Femur (tissue), 1 donor: ENCODE results near the gene CAPZB.

Experiments
- DNase-seq: peaks from one replicate; pipeline ENCODE4 v3.0.0-alpha.2; 2017

CAPZB gene

GRCh38 chr1:19381261-19381660 is 104.1 kb downstream of the CAPZB start:
- no peak for DNase-seq

DNA sequence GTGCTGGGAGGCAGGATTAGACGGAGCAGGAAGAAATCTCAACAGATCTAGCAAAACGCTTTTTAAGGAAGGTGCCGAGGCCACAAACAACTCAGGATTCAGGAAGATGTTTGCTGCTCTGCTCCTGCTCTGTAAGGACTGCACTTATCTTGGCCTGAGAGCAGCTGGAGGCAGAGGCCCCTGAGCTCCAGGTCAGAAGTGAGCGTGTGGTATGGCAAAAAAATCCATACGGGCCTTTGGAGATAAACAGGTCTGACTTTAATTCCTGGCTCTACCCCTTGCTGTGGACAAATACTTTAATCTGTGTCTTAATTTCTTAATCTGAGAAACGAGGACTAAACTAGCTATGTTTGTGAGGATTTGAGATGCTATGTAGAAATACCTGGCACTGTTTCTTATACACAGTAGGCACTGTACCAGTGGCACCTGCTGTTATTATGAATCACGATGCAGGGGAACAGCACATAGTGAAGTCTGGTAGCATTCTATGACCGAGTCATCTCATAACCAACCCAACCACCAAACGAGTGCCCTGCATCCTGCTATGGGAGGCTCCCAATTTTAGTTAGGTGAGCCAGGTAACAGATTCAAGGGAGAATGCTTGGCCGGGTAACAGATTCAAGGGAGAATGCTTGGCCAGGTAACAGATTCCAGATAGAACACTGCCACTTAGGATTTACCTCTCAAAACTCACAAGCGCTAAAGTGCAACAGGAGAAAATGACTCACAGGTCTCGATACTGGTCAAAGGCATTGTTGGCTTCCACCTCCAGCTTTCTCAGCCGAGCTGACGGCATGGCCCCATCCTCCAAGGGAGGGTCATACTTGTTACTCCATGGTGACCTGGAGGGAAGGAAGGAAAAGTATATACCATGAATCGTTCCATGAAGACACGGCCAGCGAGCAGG is 107.3 kb downstream of the CAPZB start:
- DNase-seq: no peak

- DNase-seq: no peak
Observed at GRCh38 chr1:19376428-19377372, 108.6 kb downstream of the CAPZB start.

DNA sequence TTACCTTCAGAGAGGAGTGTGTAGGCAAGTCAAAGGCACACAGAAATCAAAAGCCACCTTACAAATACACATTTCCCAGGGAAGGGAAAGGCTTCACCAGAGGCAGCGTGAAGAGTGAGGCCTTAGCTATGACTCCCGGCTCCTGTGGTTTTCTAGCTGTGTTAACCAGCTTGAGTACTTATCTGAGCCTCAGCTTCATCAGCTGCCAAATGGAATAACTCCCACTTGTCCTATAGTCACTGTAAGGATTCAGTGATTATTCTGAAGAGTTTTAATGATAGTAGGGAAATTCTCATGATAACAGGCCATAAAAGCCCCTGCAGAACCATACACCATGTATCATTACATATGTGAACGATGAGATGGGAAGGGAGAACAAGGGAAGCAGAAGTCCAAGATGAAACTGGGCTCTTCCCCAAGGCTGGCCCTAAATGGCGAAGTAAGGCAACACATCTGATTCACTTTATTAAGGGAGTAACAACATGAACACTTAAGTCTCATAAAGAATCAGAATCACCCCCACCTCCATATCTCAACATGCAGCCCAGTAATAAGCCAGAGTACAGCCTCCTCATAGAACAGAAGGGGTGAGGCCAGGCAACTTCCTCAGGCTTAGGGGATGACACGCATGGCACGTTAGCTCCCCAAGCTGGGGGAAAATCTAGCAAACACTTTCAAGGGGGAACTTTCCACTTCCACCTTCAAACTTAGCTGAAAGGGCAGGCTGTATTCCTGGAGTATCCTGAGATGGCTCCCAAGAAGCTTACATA is 109.5 kb downstream of the CAPZB start:
- DNase-seq: no peak

DNA sequence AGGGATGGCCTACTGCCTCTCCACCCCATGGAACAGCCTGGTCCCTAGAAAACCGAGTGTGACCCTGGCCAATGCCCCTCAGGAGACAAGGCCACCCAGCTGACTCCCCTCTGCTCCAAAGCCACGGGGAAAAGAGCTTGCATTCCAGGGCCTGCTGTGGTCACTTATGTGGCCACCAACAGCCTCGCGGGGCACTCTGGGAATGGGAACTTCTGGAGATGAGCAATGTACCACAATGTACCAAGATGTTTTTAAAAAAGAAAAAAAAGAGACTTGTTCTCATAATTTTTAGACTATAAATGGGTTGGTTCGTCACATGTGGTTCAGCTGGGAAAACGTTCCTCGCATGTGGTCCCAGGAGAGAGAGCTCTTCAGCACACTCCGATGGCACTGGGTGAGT is 110.4 kb downstream of the CAPZB start:
- DNase-seq: no peak

DNA sequence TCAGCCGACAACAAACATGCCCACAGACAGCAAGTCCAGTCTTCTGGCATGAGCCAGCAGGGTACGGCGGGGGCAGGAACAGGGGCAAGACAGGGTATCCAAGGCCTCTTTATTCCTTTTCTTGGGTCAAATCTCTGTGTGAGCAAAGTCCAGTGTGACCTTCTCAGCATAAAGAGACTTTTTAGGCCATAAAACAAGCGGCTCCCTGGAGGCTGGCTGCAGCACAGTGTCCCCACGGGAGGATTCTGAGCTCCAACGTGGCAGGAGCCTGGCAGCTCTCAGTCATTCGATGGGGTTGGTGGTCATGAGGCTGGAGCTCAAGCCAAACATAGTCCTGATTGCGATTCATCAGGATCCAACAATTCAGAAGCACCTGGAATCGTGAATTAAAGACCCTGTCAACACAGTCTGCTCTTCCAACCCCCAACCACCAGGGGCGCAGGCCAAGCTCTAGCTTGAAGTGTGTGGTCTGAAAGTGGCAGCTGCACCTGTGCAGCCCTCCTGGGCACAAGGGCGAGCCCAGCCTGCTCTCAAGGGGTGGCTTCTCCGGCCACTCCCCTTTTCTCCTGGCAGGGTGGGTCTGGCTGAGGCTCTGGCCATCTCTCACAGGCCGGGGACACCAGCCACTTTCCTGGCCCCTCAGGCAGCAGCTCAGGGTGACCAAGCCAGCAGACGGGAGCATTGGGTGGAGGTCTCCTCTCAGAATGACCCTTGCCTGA is 111.1 kb downstream of the CAPZB start:
- no peak for DNase-seq

GRCh38 chr1:19373211-19374082 is 111.9 kb downstream of the CAPZB start:
- DNase-seq: no peak

- no peak for DNase-seq
Observed at GRCh38 chr1:19372602-19373001, 112.7 kb downstream of the CAPZB start.

DNA sequence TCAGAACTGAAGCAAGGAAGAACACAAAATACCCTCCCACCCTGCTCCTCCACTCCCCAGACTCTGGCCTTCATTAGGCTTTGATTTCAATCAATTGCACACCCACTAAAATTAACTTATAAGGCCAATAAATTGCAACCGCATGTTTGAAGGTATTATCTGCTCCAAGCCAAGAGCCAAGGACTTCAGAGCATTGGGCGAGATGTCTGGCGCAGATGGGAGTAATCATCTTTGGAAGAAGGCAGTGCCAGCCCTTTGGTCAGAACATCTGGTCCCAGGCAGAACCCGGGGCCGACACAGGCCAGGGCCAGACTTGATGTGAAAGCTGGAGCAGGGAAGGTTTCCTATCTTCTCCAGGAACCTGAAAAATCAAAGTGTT is 113.2 kb downstream of the CAPZB start:
- no peak for DNase-seq

DNA sequence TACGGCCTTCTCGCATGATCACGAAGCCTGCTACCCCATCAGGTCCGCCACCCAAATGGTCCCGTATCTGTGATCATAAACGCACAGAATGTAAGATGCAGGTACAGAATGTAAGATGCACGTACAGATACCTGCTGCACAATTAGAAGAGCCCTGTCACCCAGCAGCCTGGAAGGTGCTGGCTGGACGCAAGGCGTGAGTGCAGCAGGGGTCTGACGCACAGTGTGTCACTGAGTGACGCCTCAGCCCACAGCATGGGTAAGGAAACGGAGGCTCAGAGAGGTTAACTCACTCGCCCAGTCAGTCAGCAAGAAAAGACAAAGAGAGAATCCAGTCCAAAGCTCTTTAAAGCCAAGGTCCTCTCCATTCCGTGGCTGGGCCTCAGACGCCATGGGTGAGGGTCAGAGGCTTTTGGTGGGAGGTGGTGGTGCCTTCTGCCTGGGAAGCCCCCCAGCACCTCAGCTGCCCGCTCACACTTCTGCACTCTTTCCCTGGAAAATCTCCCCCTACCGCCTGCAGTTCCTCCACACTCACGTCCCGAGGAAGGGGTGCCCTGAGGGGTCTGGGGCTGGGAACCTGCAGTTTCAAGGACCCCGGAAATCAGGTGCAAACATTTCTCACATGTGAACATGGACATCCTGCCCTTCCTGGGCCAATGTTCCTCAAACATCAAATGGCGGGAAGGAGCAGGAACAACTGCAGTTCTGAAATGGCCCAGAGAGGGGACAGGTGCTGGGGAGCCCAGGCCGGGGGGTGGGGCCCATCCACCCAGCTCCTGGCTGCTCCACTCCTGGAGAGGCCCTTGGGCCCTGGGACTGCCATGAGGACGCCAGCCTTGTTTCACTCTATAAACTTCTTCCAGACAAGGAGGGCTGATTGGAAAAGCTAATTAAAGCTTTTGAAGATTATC is 113.9 kb downstream of the CAPZB start:
- DNase-seq: no peak

GRCh38 chr1:19370453-19371170 is 114.7 kb downstream of the CAPZB start:
- no peak for DNase-seq

- DNase-seq: no peak
Observed at GRCh38 chr1:19369396-19370090, 115.8 kb downstream of the CAPZB start.

DNA sequence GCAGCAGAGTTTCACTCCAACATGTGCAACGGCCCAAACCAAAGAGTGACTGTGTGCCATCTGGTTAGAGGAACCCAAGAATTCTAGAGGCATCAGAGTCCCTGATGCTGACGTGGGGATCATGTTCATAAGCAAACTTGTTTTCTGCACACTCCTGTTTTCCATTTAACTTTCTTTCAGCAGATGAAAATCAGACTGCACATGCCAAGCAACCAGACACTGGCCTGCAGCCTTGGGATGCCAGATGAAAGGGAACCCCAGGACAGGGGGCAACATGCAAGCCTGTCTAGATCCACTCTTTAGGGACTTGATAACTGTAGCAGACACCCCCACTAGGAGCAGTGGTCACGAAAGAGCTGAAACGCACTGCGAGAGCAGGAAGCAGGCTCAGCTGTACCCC is 116.4 kb downstream of the CAPZB start:
- DNase-seq: no peak

DNA sequence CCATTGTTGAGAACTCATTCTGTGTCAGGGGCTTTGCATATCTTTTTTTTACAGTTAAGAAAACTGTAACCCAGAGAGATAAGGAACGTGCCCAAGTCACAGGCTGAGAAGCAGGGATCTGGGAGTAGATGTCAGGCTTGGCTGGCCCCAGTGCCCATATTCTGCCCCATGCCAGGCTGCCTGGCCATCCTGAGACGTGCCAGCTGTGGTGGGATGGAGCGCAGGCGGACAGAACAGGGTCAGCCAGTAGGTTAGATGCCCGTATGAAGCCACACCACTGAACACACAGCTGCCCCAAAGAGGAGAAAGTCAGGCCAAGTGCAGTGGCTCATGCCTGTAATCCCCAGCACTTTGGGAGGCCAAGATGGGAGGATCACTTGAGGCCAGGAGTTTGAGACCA is 117.3 kb downstream of the CAPZB start:
- DNase-seq: no peak

DNA sequence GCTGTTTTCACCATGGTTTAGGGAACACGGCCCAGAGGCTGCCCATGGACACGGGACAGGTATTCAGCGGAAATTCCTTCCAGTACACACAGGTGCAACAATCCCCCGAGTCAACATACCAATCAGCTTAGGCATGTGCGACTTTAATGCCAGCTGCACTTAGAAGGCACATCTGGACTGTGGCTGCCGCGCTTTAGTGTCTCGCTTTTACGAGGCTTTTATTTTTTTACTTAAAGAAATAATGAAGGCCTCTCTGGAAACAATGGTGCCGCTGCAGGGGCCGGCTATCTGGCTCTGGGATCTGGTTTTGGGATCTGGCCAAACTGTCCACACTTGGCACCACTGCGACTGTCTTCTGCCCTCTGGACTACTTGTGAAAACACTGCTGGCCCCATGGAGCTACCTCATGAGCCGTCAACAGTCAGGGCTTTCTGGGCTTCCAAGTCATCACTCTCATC is 117.7 kb downstream of the CAPZB start:
- no peak for DNase-seq

DNA sequence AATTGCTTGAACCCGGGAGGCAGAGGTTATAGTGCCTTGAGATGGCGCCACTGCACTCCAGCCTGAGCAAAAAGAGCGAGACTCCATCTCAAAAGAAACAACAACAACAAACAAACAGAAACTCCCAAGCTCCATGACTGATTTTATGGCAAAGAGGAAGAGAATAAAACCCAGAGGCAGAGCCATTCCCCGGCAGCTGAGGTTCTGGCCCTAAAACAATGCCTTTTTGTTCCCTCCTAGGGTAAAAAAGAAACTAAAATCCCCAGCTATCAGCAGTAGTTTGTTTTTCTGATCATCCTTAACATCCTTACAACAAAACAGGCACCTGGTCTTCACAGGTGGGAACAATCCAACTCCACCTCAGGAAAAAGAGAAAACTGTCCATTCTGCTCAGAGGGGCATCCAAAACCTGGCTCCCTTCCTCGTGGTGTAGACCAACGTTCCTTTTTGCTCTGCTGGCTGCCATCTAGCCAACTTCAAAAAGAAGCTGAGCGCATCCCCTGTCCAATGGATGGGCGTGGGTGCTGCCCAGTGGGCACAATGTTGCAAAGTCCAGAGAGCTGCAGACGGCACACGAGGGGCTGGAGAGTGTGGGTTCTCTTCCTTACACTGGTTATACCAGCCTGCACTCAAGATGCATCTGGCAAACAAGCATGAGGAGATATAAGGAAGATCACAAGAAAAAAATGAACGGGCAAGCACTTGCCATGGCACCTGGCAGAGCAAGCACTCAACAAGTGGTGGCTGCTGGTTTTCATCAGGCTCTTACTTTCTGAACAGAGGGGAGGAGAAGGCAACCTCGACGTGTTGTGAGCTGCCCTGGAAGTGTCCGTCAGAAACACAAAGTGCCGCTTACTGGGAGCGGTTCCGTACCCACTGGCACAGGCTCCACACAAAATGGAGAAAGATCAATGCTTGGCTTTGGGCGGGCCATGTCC is 118.5 kb downstream of the CAPZB start:
- DNase-seq: no peak

DNA sequence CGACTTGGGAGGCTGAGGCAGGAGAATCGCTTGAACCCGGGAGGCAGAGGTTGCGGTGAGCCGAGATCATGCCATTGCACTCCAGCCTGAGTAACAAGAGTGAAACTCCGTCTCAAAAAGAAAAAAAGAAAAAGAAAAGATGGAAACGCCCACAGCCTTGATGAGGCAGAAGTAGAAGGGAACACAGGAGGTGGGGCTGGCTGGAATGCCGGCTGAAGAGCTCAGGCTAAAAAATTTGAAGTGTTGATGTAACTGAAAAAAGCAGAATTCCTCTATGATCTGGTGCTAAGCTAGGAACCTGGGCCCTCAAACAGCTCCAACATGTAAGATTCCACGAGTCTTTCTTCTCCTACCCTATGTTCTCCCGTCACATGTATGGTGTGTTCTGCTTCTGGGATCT is 119.6 kb downstream of the CAPZB start:
- no peak for DNase-seq
